ENCODE data around the gene RECQL.

The RECQL gene

GRCh38 chr12:21501258-21502163, at the start of gene RECQL, which contains the start of gene GOLT1B:
Gene RECQL (minus strand): TSS chr12:21501635. CDS start chr12:21499570, 2,065 bp downstream.
Gene GOLT1B (plus strand): TSS chr12:21501789. CDS start chr12:21501924, 135 bp downstream.
- DNase-seq (ENCODE audit: low spot score), result peak; percentile 99

GRCh38 chr12:21547437-21547836, 46.0 kb upstream of the RECQL start:
- DNase-seq (ENCODE audit: low spot score), result no peak

DNA sequence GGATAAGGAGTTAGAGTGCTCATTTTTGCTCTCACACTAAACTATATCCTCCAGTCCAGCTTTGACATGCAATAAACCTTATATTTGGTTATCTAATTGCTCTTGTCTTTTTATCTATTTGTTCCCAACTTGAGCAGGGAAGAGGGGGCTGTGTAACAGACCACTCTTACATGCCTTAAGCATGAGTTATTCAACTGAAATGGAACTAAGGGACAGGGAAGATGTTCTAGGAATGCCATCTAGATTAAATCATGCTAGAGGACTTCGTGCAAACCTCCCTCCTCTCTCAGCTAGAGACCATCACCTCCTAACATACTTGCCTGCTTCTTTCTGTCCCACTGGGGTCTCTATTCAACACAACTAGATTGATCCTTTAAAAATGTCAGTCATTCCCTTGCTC, 45.3 kb upstream of the RECQL start:
- DNase-seq (ENCODE audit: low spot score), result no peak

DNA sequence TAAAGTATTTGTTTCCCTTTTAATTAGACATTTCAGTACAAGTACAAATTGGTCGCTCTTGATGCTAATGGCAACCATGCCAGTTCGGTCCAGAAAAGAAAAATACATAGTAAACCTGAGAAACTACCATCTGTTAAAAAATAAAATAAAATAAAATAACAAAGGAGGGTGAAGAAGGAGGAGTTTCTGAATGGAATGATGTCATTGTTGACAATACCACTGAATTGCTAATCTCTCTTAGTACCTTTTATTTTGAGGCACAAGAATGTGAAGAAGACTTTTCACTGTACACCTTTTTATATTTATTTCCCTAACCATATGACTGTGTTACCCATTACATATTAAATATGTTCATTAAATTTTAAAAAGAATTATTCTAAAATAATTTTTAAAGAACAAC, 44.1 kb upstream of the RECQL start:
- no peak for DNase-seq (ENCODE audit: low spot score)

DNA sequence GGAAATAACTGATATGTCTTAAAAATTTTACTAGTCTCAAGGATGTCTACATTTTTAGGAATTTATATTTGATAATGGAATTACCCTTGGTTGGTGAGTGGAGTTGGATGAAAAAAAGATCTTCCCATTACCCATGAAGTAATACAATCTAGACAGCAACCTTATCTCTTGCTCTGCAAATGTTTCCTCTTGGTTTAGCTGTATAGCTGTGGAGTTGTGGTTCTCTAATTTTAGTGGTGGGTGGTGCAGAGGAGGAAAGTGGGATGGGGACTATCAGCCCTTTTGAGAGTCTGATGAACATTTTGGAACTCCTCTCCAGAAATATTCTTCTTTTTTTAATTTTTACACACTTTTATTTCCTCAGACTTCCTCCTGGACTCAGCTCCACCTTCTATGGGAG, 41.7 kb upstream of the RECQL start:
- DNase-seq (ENCODE audit: low spot score), result no peak

DNA sequence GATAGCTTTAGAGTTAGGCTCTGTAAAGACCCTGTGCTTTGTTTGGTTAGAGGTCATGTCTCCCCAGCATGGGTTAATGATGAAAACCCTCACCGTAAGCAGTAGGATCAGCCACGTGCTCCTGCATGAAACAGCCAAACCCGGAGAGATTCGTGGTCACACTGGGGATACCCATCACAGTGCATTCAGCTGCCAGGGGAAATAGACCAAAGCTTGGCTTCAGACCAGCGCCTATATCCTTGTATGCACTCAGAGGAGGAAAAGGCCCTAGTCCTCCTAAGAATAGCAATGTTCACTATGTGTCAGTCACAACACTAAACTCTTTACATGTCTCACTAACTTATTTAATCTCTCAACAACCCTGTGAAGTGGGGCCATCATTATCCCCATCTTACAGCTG, 41.0 kb upstream of the RECQL start:
- no peak for DNase-seq (ENCODE audit: low spot score)

GRCh38 chr12:21541773-21542172, 40.3 kb upstream of the RECQL start:
- DNase-seq (ENCODE audit: low spot score), result no peak

DNA sequence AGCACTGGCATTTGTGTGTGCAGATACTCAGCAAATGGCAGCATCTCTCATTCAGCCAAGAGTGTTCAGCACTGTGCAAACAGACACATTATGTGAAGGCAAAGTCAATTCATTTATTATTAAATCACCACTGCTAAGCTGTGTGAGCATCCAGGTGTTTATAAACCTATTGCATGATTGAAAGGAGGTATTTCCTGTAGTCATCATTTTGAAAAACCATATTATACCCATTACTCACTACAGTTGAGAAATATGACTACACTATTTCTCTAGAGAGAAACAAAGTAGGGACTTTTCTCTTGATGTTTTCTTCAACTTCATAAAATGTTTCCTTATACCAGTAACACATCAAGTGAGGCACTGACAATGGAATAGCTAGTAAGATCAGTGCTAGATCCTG, 38.4 kb upstream of the RECQL start:
- no peak for DNase-seq (ENCODE audit: low spot score)

GRCh38 chr12:21538061-21538653, 36.7 kb upstream of the RECQL start:
- DNase-seq (ENCODE audit: low spot score), result no peak

DNA sequence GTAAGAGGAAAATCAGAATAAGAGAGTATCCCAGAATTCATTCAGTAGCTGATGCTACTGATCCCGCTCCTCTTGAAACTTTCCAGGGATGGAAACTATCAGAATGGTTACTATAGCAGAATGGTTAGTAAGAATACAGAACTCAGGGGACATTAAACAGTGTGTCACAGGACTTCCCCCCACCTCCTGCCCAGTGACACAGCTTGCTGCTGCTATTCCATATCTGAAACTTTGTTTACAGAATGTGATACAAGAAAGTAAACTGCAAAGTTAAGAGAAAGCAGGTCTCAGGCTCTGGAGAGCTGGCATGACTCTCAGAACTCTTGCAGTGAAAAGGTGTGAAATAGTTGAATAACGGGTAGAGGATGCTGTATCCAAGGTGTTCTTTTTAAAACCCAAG, 28.0 kb upstream of the RECQL start:
- DNase-seq (ENCODE audit: low spot score), result no peak

GRCh38 chr12:21528953-21529352, 27.5 kb upstream of the RECQL start:
- peak; percentile 5 for DNase-seq (ENCODE audit: low spot score)

DNA sequence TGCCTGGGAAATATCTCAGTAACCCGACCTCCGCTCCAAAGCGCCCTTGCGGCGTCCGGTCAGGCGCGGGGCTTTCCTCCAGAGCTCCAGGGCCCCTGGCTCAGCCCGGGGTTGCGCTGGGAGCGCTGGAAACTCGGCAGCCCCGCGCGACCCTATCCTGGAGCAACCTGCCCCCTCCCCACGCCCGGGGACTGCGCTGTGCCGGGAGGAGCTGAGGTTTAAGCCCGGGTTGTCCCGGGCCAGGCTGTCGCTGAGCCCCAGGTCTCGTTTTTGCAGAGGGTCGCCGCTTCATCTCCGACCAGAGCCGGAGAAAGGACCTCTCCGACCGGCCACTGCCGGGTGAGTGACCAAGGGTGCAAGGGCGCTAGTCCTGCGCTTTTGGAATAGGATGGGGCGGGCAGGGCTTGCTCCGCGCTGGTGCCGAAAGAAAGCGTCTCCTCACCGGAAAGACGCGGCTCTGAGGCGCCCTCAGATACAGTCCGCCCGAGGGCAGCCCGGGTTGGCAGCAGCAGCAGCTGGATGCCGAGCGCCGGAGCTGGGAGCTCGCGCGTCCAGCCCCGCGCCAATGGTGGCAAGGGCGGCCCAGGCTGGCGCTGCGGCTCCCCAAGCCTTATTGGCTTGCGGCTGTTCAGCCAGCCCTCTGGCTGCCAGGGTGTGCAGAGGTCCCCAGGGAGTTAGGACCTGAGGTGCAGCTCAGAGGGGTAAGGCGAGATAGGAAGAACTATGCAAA, 26.2 kb upstream of the RECQL start:
- DNase-seq (ENCODE audit: low spot score), result peak; percentile 11

DNA sequence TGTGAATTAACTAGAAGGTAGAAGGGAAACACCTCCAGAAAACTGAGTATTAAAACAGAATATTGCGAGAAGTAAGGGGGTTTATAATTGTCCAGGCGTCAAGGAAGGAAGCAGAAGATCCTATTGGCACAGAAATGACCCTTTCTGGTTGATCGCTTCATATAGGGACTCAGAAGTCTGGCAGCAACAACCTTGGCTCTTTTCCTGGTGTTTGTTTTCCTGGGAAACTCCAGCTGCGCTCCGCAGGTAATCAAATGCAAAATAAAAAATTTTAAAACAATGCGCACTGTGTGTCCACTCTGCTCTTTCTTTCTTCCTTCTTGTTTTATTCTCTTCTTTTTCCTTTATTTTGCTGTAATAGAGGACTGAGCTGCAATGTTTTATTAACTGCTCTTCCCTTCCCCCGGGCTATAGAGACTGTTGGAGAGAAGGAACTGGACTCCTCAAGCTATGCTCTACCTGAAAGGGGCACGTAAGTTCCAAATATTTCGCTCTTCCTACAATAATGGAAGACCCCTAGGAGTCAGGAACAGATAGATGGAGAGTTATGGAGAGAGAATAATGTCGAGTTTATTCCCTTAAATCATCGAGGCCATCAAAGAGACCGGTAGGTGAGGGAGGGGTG, 25.4 kb upstream of the RECQL start:
- no peak for DNase-seq (ENCODE audit: low spot score)

DNA sequence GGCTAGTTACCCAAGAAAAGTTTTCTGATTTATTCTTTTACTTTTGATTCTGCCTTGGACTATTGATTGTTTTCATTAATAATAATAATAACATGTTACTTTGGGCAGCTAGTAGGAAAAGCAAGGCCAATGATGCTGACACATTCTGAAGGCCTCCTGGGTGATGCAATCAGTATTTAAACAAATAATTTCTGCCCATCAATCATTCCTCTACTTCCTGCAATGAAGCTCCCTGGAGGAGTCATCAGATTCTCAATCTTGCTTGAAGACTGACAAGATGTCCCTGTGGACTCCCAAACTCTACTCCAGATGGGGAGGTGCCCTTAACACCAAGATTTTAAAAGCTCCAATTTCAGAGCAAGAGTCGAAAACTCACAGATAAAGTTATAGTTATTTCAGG, 24.6 kb upstream of the RECQL start, which contains the start of gene SPX:
Gene SPX, plus strand, starts transcription at position 244 of the 400 bp plus-strand sequence. CDS start 177 bp downstream, outside the sequence.
- no peak for DNase-seq (ENCODE audit: low spot score)

DNA sequence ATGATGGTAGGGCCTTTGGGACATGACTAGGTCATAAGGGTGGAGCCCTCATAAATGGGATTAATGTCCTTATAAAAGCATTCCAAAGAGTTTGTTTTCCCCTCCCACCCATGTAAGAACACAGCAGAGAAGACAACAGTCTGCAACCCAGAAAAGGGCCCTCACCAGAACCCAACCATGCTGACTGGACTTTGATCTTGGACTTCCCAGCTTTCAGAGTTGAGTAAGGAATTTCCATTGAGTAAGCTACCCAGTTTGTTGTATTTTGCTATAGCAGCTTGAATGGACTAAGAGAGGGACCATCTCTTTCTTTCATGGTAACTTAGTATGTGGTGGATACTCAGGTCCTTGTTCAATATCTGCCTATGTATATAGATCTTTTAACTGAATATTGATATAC, 21.7 kb upstream of the RECQL start:
- DNase-seq (ENCODE audit: low spot score), result no peak

DNA sequence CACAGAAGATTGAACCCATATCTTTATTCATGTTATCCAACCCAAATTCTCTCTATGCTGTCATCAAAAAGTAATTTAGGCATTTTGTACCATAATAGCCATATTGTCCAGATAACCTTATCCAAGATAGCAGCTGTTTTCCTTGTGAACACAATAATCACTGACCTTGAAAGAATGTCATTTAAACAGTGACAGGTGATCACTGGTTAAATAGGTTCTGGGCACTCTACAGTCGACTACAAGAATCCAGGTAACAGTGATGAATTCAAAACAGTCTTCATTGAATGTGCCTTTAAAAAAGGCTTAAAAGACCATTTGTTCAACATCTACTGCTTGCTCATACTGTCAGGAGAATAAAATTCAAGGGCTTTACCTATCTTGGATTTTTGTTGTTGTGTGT, 20.1 kb upstream of the RECQL start:
- no peak for DNase-seq (ENCODE audit: low spot score)

GRCh38 chr12:21518451-21518850, 17.0 kb upstream of the RECQL start:
- no peak for DNase-seq (ENCODE audit: low spot score)

DNA sequence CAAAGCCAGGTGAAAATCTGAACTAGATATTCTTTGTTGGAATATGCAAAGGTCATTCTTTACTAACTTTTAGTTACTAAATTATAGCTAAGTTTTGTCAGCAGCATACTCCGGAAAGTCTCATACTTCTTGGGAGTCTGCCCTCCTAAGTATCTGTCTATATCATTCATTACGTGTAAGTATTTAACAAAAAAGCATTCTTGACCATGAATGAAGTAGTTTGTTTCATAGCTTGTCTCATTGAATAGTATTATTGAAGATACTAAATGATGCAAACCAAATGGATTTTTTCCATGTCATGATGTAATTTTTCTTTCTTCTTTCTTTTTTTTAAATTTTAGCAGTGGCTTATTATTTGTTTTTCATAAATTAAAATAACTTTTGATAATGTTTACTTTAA, 14.8 kb upstream of the RECQL start:
- no peak for DNase-seq (ENCODE audit: low spot score)

- DNase-seq (ENCODE audit: low spot score), result no peak
Observed at GRCh38 chr12:21509768-21510167, 8.3 kb upstream of the RECQL start.

DNA sequence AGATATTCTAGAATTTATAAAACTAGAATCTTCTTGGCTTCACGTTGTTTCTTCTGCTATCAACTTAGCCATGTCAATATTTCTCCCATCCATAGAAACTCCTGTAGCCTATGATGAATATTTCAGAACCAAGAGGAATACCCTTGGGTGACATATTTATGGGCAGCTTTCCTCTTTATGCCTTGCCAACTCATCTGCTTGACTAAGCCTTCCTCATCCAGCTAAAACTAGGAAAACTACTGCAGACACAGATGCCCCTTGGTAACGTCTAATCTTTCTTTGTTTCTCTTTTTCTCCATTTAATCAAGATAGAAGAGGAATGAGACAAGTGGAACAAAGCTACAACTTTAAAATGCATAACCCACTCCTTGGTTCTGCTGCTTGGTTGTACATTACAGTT, 6.4 kb upstream of the RECQL start:
- no peak for DNase-seq (ENCODE audit: low spot score)

DNA sequence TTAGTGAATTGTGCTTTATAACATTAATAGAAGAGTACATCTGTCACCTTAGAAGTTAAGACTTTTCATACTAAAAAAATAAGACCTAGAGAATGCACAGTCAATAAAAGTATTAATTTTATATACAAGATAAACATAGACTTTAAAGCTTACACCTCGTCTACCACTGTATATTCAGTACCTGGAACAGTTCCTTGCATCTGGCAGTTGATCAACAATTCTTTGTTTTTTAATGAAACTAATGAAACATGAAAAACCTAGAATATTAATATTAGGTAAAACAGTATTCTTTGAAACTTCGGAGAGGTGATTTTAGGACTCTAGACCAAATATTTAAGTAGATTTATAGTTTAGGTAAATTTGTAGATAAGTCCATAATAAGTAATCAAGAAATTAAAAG, 4.5 kb upstream of the RECQL start:
- no peak for DNase-seq (ENCODE audit: low spot score)

DNA sequence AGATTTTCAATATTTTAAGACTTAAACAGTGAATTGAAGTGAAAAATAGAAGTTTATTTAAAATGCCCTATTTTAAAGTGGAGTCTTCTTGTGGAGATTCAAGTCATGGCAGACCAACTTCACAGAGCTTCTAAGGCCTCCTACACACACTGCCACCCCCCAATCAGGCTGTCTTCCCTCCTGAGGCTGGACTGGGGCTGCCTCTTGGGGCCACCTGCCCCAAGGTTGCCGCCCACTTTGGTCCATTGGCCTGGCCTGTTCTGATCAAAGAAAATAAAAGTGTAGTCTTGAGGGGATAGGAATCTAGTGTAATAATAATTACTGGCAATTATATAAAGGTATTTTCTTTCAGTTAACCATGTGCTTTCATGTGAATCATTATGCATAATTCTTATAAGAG, 1.4 kb upstream of the RECQL start:
- DNase-seq (ENCODE audit: low spot score), result no peak
